MM.1S (cell line): ENCODE results near the gene MYL10.

ENCODE experiments used
- DNase-seq: peaks from one replicate; pipeline ENCODE4 v3.0.0-alpha.2; 2015
- H2AFZ ChIP-seq: fragments of 300-600 bp; sonication (generic); 2 replicates; pipeline ENCODE4 v1.6.0; 2016; ENCODE audit warnings: antibody characterized with exemption, low read length
- H3F3A ChIP-seq: fragments of 300-600 bp; sonication (generic); 2 replicates; pipeline ENCODE4 v1.6.1; 2016; ENCODE audit warnings: mild to moderate bottlenecking, antibody characterized with exemption, low read length, moderate library complexity, mixed read lengths; ENCODE audit not compliant: insufficient read depth
- H3K27ac ChIP-seq: fragments of 300-600 bp; sonication (generic); 2 replicates; pipeline ENCODE4 v1.5.1; 2016; ENCODE audit warnings: mild to moderate bottlenecking, low read length
- H3K27me3 ChIP-seq: fragments of 300-600 bp; sonication (generic); replicated peaks from 2 replicates; pipeline ENCODE4 v1.6.0; 2016; ENCODE audit warnings: low read length; ENCODE audit not compliant: insufficient read depth
- H3K36me3 ChIP-seq: fragments of 300-600 bp; sonication (generic); replicated peaks from 2 replicates; pipeline ENCODE4 v1.6.1; 2016; ENCODE audit warnings: mild to moderate bottlenecking, low read length, mixed read lengths; ENCODE audit not compliant: insufficient read depth
- H3K4me1 ChIP-seq: fragments of 300-600 bp; sonication (generic); 2 replicates; pipeline ENCODE4 v1.6.1; 2016; ENCODE audit warnings: low read length, mixed read lengths
- H3K4me2 ChIP-seq: fragments of 300-600 bp; sonication (generic); 2 replicates; pipeline ENCODE4 v1.6.0; 2016; ENCODE audit warnings: low read depth, low read length
- H3K4me3 ChIP-seq: fragments of 300-600 bp; sonication (generic); 2 replicates; pipeline ENCODE4 v1.5.1; 2016; ENCODE audit warnings: low read length, mixed read lengths
- H3K79me2 ChIP-seq: fragments of 300-600 bp; sonication (generic); 2 replicates; pipeline ENCODE4 v1.6.1; 2016; ENCODE audit warnings: mixed run types, low read length, mixed read lengths
- H3K9ac ChIP-seq: fragments of 300-600 bp; sonication (generic); 2 replicates; pipeline ENCODE4 v1.6.1; 2016; ENCODE audit warnings: low read length, mixed read lengths
- H3K9me2 ChIP-seq: fragments of 300-600 bp; sonication (generic); replicated peaks from 2 replicates; pipeline ENCODE4 v1.6.1; 2016; ENCODE audit warnings: mild to moderate bottlenecking, low read length, mixed read lengths; ENCODE audit not compliant: insufficient read depth
- H3K9me3 ChIP-seq: fragments of 300-600 bp; sonication (generic); replicated peaks from 2 replicates; pipeline ENCODE4 v1.6.1; 2016; ENCODE audit warnings: mild to moderate bottlenecking, low read length, mixed read lengths; ENCODE audit not compliant: insufficient read depth
- H4K20me1 ChIP-seq: fragments of 300-600 bp; sonication (generic); 2 replicates; pipeline ENCODE4 v1.6.1; 2016; ENCODE audit warnings: mild to moderate bottlenecking, low read length, moderate library complexity, mixed read lengths; ENCODE audit not compliant: insufficient read depth
- CTCF ChIP-seq: fragments of 300-600 bp; sonication (generic); IDR thresholded peaks from 2 replicates; pipeline ENCODE4 v1.5.1; 2016; ENCODE audit warnings: antibody characterized with exemption, low read length, mixed read lengths
- EZH2 ChIP-seq: fragments of 300-600 bp; sonication (generic); optimal IDR thresholded peaks from 2 replicates; pipeline ENCODE3; 2017; ENCODE audit warnings: low read depth, mild to moderate bottlenecking, antibody characterized with exemption, low read length, mixed read lengths
- EZH2phosphoT487 ChIP-seq: fragments of 300-600 bp; sonication (generic); IDR thresholded peaks from 2 replicates; pipeline ENCODE4 v1.6.1; 2018; ENCODE audit warnings: antibody characterized with exemption, low read length

MYL10 gene

GRCh38 chr7:101666293-101666692 lies 37.2 kb upstream of the MYL10 start:
- H3K27ac ChIP-seq: no peak overlapping the region
- H3K79me2 ChIP-seq: no peaks in the 10 kb centered on the region
- no peak overlapping the region for H3K4me3 ChIP-seq
- H3K9me2 ChIP-seq: no peaks in the 10 kb centered on the region
- no peak for DNase-seq
- no peaks in the 10 kb centered on the region for H4K20me1 ChIP-seq
- H3K4me2 ChIP-seq: no peak overlapping the region
- H3K36me3 ChIP-seq: no peaks in the 10 kb centered on the region
- TF ChIP-seq EZH2 (no peak), CTCF (no peak), EZH2phosphoT487 (no peak)
- H3K9ac ChIP-seq: no peak overlapping the region
- H2AFZ ChIP-seq: no peak overlapping the region
- no peaks in the 10 kb centered on the region for H3K9me3 ChIP-seq
- H3F3A ChIP-seq: no peaks in the 10 kb centered on the region
- no peaks in the 10 kb centered on the region for H3K4me1 ChIP-seq
- no peaks in the 10 kb centered on the region for H3K27me3 ChIP-seq

- H3K36me3 ChIP-seq: no peaks in the 10 kb centered on the region
- H3K4me3 ChIP-seq: no peak overlapping the region
- no peaks in the 10 kb centered on the region for H3F3A ChIP-seq
- TF ChIP-seq EZH2: no peak
- no peak for TF ChIP-seq EZH2phosphoT487
- no peak for TF ChIP-seq CTCF
- no peaks in the 10 kb centered on the region for H3K27me3 ChIP-seq
- H3K4me2 ChIP-seq: no peak overlapping the region
- H3K9me2 ChIP-seq: no peaks in the 10 kb centered on the region
- H3K79me2 ChIP-seq: no peaks in the 10 kb centered on the region
- no peaks in the 10 kb centered on the region for H3K9me3 ChIP-seq
- no peaks in the 10 kb centered on the region for H4K20me1 ChIP-seq
- H3K27ac ChIP-seq: no peak overlapping the region
- DNase-seq: no peak
- no peaks in the 10 kb centered on the region for H3K4me1 ChIP-seq
- H3K9ac ChIP-seq: no peak overlapping the region
- H2AFZ ChIP-seq: no peak overlapping the region
Measured at GRCh38 chr7:101664893-101665471, 35.9 kb upstream of the MYL10 start.

- DNase-seq: no peak
- H3K27ac ChIP-seq: no peak overlapping the region
- H3K79me2 ChIP-seq: no peaks in the 10 kb centered on the region
- H3K9me2 ChIP-seq: no peaks in the 10 kb centered on the region
- TF ChIP-seq CTCF (no peak), EZH2 (no peak), EZH2phosphoT487 (no peak)
- no peaks in the 10 kb centered on the region for H4K20me1 ChIP-seq
- H3K9ac ChIP-seq: no peak overlapping the region
- no peaks in the 10 kb centered on the region for H3K9me3 ChIP-seq
- no peaks in the 10 kb centered on the region for H3K27me3 ChIP-seq
- no peak overlapping the region for H3K4me3 ChIP-seq
- no peaks in the 10 kb centered on the region for H3F3A ChIP-seq
- H3K4me2 ChIP-seq: no peak overlapping the region
- no peaks in the 10 kb centered on the region for H3K4me1 ChIP-seq
- no peaks in the 10 kb centered on the region for H3K36me3 ChIP-seq
- no peak overlapping the region for H2AFZ ChIP-seq
Measured at GRCh38 chr7:101664436-101664835, 35.3 kb upstream of the MYL10 start.
